ENCODE measurements around the gene RTN4R. TPM values are rescaled to one million over a fixed set of nuclear protein-coding genes. Genes with fewer than 3 reads are reported as not detected.

The RTN4R gene
- total RNA-seq, 2 donors from 2014 or later, result 0.66 to 1.8 TPM

DNA sequence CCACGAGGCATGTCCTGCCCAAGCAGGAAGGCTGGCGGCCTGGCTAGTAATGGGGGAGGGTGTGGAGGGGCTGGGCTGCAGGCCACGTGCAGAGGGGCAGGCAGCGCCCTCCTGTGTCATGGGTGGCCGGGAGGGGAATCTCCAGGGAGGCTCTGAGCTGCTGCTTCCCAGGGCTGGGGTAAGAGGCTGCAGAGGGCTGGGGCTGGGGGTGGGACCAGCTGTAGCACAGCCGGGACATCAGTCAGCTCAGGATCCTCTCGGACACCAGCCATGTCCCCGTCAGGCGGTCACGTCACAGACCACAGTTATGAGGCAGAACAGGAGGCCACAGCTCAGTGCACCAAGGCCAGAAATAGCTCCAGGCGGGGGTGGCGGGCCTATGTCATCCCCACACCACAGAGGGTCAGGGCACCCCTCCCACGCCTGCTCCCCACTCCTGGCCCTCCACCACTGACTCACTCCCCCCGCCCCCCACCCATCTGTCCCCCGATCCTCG lies 21.1 kb downstream of the RTN4R start:
- no peak overlapping the region for H3K27ac ChIP-seq
- DNase-seq (peak in 1 of 4 donors; percentile 42), ATAC-seq (peak; percentile 15)
- H3K4me3 ChIP-seq, result no peak overlapping the region
- WGBS, 2 donors, result 81 to 83% methylated on average over 8 to 13 of the region's 16 CpGs
- H3K4me1 ChIP-seq, result peaks cover 41% of the 10 kb centered on the region
- intact Hi-C loops (cut with DNase I), result no loop called here
- H3K9me3 ChIP-seq, result no peaks in the 10 kb centered on the region
- no peaks in the 10 kb centered on the region for H3K36me3 ChIP-seq (replicated peaks in 1 of 2; ENCODE audit: insufficient read depth in 1 of 2, low read depth in 2 of 2)
- TF ChIP-seq POLR2A (IDR thresholded peaks at IDR 0.05), result no peak
- H3K27me3 ChIP-seq, result no peaks in the 10 kb centered on the region

DNA sequence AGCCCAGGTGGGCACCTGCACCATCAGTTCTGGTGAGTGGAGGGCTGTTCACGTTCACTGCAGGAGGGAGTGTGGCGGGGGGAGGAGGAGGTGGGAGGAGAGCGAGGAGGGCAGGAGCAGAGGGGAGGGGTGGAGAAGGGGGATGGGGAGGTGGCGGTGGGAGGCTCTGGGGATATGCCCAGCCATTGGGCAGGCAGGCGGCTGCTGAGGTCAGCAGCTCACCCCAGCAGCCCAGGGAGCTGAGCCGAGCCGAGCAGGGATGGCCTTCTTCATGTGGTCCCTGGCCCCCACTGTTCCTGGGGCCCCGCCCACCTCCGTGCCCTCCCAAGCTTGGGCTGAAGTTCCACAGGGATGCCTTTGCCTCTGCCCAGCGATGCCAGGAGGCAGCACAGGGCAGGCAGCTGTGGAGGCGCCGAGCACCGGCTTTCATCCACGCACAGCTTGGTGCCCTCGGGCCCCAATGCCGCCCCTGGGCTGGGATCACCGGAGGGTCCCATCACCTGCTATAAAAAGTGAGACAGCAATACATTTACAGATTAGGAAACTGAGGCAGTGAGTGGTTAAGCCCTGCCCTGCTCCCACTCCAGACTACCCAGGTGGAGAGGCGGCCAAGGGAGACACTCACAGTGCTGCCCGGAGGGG lies 21.6 kb downstream of the RTN4R start:
- WGBS, 2 donors, result 82 to 92% methylated on average over 8 to 16 of the region's 19 CpGs
- no peaks in the 10 kb centered on the region for H3K9me3 ChIP-seq
- no peak overlapping the region for H3K27ac ChIP-seq
- TF ChIP-seq, protein P1, sequence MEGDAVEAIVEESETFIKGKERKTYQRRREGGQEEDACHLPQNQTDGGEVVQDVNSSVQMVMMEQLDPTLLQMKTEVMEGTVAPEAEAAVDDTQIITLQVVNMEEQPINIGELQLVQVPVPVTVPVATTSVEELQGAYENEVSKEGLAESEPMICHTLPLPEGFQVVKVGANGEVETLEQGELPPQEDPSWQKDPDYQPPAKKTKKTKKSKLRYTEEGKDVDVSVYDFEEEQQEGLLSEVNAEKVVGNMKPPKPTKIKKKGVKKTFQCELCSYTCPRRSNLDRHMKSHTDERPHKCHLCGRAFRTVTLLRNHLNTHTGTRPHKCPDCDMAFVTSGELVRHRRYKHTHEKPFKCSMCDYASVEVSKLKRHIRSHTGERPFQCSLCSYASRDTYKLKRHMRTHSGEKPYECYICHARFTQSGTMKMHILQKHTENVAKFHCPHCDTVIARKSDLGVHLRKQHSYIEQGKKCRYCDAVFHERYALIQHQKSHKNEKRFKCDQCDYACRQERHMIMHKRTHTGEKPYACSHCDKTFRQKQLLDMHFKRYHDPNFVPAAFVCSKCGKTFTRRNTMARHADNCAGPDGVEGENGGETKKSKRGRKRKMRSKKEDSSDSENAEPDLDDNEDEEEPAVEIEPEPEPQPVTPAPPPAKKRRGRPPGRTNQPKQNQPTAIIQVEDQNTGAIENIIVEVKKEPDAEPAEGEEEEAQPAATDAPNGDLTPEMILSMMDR (IDR thresholded peaks at IDR 0.05), result no peak
- TF ChIP-seq POLR2A (IDR thresholded peaks at IDR 0.05), result no peak
- no peaks in the 10 kb centered on the region for H3K36me3 ChIP-seq (replicated peaks in 1 of 2; ENCODE audit: insufficient read depth in 1 of 2, low read depth in 2 of 2)
- no peaks in the 10 kb centered on the region for H3K27me3 ChIP-seq
- intact Hi-C loops (cut with DNase I), result no loop called here
- ATAC-seq (no peak), DNase-seq (no peak)
- no peak overlapping the region for H3K4me3 ChIP-seq
- peaks cover 41% of the 10 kb centered on the region for H3K4me1 ChIP-seq

DNA sequence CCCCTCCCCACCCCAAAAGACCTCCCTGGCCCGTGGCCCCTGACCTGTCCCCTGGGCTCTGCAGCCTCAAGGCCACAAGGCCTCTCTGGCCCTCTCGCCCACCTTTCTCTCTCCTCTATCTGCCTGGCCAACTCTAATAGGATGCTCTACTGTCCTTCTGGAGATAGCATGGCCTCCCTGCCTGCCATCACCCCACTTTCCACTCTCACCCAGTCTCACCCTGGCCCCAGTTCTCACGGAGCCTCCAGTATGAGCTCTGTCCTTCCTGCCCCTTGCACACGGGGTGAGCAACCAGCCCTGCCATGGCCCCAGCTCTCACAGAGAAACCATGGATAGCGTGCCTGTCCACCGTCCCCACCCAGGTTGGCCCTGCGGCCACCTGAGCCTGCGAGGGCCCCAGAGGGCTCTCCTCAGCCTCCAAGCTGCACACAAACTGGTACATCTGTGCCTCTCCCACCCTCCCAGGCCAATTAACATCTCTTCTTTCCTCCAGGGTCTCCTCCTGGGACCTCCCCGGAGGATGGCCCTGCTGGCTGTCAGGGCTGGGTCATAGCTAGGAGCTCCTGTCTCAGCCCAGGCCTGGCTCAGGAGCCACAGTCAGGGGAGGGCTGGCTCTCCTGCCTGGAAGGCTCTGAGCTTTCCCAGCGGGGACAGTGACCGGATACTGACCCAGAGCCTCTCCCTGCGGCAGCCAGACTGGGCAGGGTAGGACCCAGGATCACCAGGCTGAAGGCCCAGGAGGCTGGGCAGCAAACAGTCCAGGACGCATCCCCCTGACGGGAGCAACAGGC lies 22.3 kb downstream of the RTN4R start:
- intact Hi-C loops (cut with DNase I), result no loop called here
- TF ChIP-seq, protein P1 (IDR thresholded peaks at IDR 0.05), result no peak
- no peak for TF ChIP-seq POLR2A (IDR thresholded peaks at IDR 0.05)
- H3K4me3 ChIP-seq, result no peak overlapping the region
- H3K9me3 ChIP-seq, result no peaks in the 10 kb centered on the region
- 83 to 93% methylated on average over 12 to 14 of the region's 14 CpGs for WGBS, 2 donors
- no peaks in the 10 kb centered on the region for H3K27me3 ChIP-seq
- peaks cover 41% of the 10 kb centered on the region for H3K4me1 ChIP-seq
- no peak for ATAC-seq
- no peak overlapping the region for H3K27ac ChIP-seq
- DNase-seq, result no peak
- no peaks in the 10 kb centered on the region for H3K36me3 ChIP-seq (replicated peaks in 1 of 2; ENCODE audit: insufficient read depth in 1 of 2, low read depth in 2 of 2)

DNA sequence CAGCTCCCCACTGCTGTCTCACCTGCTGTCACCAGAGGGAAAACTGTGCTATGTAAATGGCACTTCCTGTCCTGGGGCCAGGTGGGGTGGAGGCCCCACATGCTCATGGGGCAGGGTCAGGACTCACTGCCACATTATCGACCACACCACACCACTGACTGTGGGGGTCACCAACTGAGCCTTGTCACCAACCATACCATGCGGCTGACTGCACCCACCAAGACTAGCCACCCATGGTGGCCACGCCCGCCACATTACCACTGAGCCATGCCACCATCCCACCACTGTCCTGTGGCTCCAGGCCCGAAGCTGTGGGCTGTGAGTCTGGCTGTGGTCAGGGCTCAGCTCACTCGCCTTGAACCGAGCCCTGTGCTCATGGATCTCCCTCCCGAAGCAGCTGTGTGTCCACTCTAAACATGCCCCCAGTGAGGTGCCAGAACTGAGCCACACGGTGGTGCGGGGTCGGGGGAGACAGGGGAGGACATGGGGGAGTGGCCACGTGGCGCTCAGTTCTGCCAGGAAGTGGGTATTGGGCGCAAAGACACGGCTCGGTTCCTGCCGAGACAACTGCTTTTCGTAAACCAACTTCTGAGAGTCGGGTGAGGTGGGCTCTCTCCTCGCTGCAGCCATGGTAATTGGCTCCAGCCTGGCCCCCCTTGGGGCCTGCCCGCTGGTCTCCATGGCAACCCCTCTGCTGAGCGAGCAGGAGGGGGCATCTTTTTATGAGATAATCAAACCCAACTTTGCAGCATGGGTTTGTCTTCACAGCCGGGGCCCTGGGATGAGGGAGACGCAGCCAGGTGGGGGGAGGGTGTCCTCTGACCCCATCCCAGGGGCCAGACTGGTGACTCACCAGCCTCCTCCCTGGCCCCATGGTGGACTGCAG lies 23.2 kb downstream of the RTN4R start:
- ATAC-seq (no peak), DNase-seq (no peak)
- intact Hi-C loops (cut with DNase I), result no loop called here
- Histone ChIP-seq H3K27ac (no peak overlapping the region), H3K36me3 (replicated peaks in 1 of 2; ENCODE audit: insufficient read depth in 1 of 2, low read depth in 2 of 2) (no peaks in the 10 kb centered on the region), H3K4me1 (peaks cover 39% of the 10 kb centered on the region), H3K9me3 (no peaks in the 10 kb centered on the region), H3K27me3 (no peaks in the 10 kb centered on the region), H3K4me3 (no peak overlapping the region)
- 79 to 89% methylated on average over 20 to 23 of the region's 24 CpGs for WGBS, 2 donors
- no peak for TF ChIP-seq POLR2A (IDR thresholded peaks at IDR 0.05)
- TF ChIP-seq, protein P1 (IDR thresholded peaks at IDR 0.05), result no peak

DNA sequence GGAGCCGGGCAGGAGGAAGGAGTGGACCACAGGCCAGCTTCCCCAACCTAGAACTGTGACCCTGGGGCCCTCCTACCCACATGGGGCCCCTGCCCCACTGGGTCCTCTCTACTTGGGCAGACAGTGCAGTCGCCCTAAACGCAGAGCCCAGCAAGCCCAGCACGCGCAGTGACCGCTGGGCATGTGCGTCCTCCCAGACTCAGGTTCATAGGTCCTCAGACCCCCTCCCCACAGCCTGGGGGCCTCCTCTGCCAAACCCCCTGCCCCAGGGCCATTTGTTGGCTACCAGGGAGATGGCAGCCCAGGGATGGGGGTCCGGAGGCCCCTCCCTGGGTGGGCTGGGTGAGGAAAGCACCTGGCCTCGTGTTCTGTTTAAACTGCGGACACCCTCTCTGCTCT lies 23.9 kb downstream of the RTN4R start:
- 89 to 100% methylated on average over 4 to 10 of the region's 10 CpGs for WGBS, 2 donors
- TF ChIP-seq POLR2A (IDR thresholded peaks at IDR 0.05), result no peak
- TF ChIP-seq, protein P1 (IDR thresholded peaks at IDR 0.05), result no peak
- H3K4me3 ChIP-seq, result no peak overlapping the region
- DNase-seq (no peak), ATAC-seq (no peak)
- no peaks in the 10 kb centered on the region for H3K36me3 ChIP-seq (replicated peaks in 1 of 2; ENCODE audit: insufficient read depth in 1 of 2, low read depth in 2 of 2)
- intact Hi-C loops (cut with DNase I), result no loop called here
- no peak overlapping the region for H3K27ac ChIP-seq
- no peaks in the 10 kb centered on the region for H3K9me3 ChIP-seq
- H3K27me3 ChIP-seq, result no peaks in the 10 kb centered on the region
- peaks cover 32% of the 10 kb centered on the region for H3K4me1 ChIP-seq
